GM21360 (cell line): Measurements from ENCODE around the gene FOXP4.
"Not testable (repeated sequence)": the region's sequence is repeated elsewhere in the genome, so short reads cannot be mapped to it uniquely, and the experiment has no call there.

Source experiments
- ATAC-seq: cut with Tn5 transposase; IDR thresholded peaks from one replicate; pipeline ENCODE4 v1.9.1; 2021; ENCODE audit warnings: mild to moderate bottlenecking, moderate library complexity; ENCODE audit not compliant: unreplicated experiment

FOXP4 gene

GRCh38 chr6:41596807-41597206 lies 50.6 kb downstream of the FOXP4 start:
- no peak for ATAC-seq

- ATAC-seq: no peak
Observed at GRCh38 chr6:41597246-41598000, 51.2 kb downstream of the FOXP4 start.

- ATAC-seq: no peak
Observed at GRCh38 chr6:41598670-41599014, 52.5 kb downstream of the FOXP4 start.

GRCh38 chr6:41599015-41599851 lies 53.1 kb downstream of the FOXP4 start:
- no peak for ATAC-seq

GRCh38 chr6:41599852-41600445 lies 53.8 kb downstream of the FOXP4 start:
- ATAC-seq: no peak

- no peak for ATAC-seq
Observed at GRCh38 chr6:41600499-41601247, 54.5 kb downstream of the FOXP4 start.

GRCh38 chr6:41601248-41601549 lies 55.0 kb downstream of the FOXP4 start:
- ATAC-seq: no peak

- no peak for ATAC-seq
Observed at GRCh38 chr6:41602422-41602743, 56.2 kb downstream of the FOXP4 start.

- peak; percentile 55 for ATAC-seq
Observed at GRCh38 chr6:41602864-41603608, 56.9 kb downstream of the FOXP4 start.

GRCh38 chr6:41604006-41604405 lies 57.8 kb downstream of the FOXP4 start:
- ATAC-seq: no peak

- ATAC-seq: no peak
Observed at GRCh38 chr6:41605649-41606048, 59.5 kb downstream of the FOXP4 start.

- no peak for ATAC-seq
Observed at GRCh38 chr6:41607036-41607435, 60.9 kb downstream of the FOXP4 start.

- no peak for ATAC-seq
Observed at GRCh38 chr6:41607736-41608135, 61.6 kb downstream of the FOXP4 start.

- ATAC-seq: no peak
Observed at GRCh38 chr6:41608443-41609151, 62.4 kb downstream of the FOXP4 start.

- ATAC-seq: no peak
Observed at GRCh38 chr6:41614715-41615114, 68.5 kb downstream of the FOXP4 start.

GRCh38 chr6:41615311-41615710 lies 69.1 kb downstream of the FOXP4 start:
- ATAC-seq: no peak

GRCh38 chr6:41618598-41618997 lies 72.4 kb downstream of the FOXP4 start:
- ATAC-seq: no peak

- ATAC-seq: not testable (repeated sequence)
Observed at GRCh38 chr6:41619193-41619592, 73.0 kb downstream of the FOXP4 start.

- no peak for ATAC-seq
Observed at GRCh38 chr6:41621367-41621766, 75.2 kb downstream of the FOXP4 start.

- ATAC-seq: no peak
Observed at GRCh38 chr6:41621802-41622201, 75.6 kb downstream of the FOXP4 start.
